Loucy (cell line): ENCODE measurements around the gene MICU2.

Experiments used
- EZH2phosphoT487 ChIP-seq: fragments of 200-600 bp; IDR thresholded peaks from 2 replicates; pipeline ENCODE4 v1.6.1; 2018; ENCODE audit warnings: antibody characterized with exemption, mild to moderate bottlenecking, moderate library complexity, borderline replicate concordance
- TF ChIP-seq, protein P1 (sequence below): fragments of 200-600 bp; sonication (generic); conservative IDR thresholded peaks from 2 replicates; pipeline ENCODE4 v1.5.1; 2014; ENCODE audit warnings: mild to moderate bottlenecking, antibody characterized with exemption, low read length

DNA sequence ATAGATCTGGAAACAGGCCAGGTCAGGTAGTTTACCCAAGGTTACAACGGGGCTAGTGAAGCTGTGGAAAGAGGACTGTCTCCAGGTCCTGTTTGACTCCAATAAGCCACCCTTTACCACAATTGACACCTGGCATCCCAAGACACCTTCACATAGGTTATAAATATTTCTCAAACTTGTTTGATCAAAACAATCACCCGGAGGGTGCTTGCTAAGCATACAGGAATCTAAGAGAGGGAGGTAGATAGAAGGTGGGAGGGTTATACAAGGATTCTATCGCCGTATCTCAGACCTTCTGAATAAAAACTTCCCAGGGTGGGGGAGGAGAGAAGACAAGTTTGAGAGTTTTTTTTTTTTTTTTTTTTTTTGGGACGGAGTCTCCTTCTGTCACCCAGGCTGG, 55.4 kb downstream of the MICU2 start:
- TF ChIP-seq, protein P1, sequence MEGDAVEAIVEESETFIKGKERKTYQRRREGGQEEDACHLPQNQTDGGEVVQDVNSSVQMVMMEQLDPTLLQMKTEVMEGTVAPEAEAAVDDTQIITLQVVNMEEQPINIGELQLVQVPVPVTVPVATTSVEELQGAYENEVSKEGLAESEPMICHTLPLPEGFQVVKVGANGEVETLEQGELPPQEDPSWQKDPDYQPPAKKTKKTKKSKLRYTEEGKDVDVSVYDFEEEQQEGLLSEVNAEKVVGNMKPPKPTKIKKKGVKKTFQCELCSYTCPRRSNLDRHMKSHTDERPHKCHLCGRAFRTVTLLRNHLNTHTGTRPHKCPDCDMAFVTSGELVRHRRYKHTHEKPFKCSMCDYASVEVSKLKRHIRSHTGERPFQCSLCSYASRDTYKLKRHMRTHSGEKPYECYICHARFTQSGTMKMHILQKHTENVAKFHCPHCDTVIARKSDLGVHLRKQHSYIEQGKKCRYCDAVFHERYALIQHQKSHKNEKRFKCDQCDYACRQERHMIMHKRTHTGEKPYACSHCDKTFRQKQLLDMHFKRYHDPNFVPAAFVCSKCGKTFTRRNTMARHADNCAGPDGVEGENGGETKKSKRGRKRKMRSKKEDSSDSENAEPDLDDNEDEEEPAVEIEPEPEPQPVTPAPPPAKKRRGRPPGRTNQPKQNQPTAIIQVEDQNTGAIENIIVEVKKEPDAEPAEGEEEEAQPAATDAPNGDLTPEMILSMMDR: no peak
- no peak for TF ChIP-seq EZH2phosphoT487
